Breast epithelium (tissue), 4 donors: ENCODE results near the gene PLA2G3. TPM values are rescaled to one million over a fixed set of nuclear protein-coding genes. Genes with fewer than 3 reads are reported as not detected.
"Not testable (repeated sequence)": the region's sequence is repeated elsewhere in the genome, so short reads cannot be mapped to it uniquely, and the experiment has no call there.

Experiments used
- DNase-seq, 2 donors: peaks; one replicate each; pipeline ENCODE4 v3.0.0-alpha.2; 2019; ENCODE audit warnings: low spot score in 2 of 2
- H3K27ac ChIP-seq, 2 donors: fragments of 200-600 bp; sonication (generic) in 1 of 2; one replicate each; pipeline ENCODE4 v1.5.1; 2016 to 2019; ENCODE audit warnings: mild to moderate bottlenecking in 1 of 2
- H3K27me3 ChIP-seq, 2 donors: fragments of 200-600 bp; sonication (generic) in 1 of 2; one replicate each; pipeline versions ENCODE4 v1.5.1 to v1.6.0; 2017 to 2019; ENCODE audit warnings: control low read depth in 1 of 2, mild to moderate bottlenecking in 1 of 2
- H3K36me3 ChIP-seq: fragments of 200-600 bp; one replicate; pipeline ENCODE4 v1.5.1; 2019
- H3K4me1 ChIP-seq, 2 donors: fragments of 200-600 bp; sonication (generic); one replicate each; pipeline ENCODE4 v1.5.1; 2016 to 2019; ENCODE audit warnings: control low read depth in 1 of 2
- H3K4me3 ChIP-seq, 3 donors: fragments of 200-600 bp; sonication (generic); 1 replicate in 2 of 3; 2 replicates in 1 of 3; pipeline ENCODE4 v1.5.1; 2016 to 2019; ENCODE audit warnings: mild to moderate bottlenecking in 3 of 3, moderate library complexity in 2 of 3
- H3K9me3 ChIP-seq, 2 donors: fragments of 200-600 bp; sonication (generic) in 1 of 2; one replicate each; pipeline ENCODE4 v1.5.1; 2016 to 2019; ENCODE audit warnings: control low read depth in 1 of 2
- CTCF ChIP-seq, 3 donors: fragments of 450-650 bp; IDR thresholded peaks; one replicate each; pipeline ENCODE4 v1.5.1; 2016 to 2017; ENCODE audit warnings: antibody characterized with exemption in 3 of 3, mild to moderate bottlenecking in 3 of 3, moderate library complexity in 3 of 3
- POLR2A ChIP-seq: fragments of 450-650 bp; IDR thresholded peaks from one replicate; pipeline ENCODE4 v1.6.1; 2016; ENCODE audit warnings: antibody characterized with exemption, mild to moderate bottlenecking, moderate library complexity
- POLR2AphosphoS5 ChIP-seq, 3 donors: sonication (generic); formaldehyde crosslinking; IDR thresholded peaks; one replicate each; pipeline ENCODE4 v1.6.1; 2017; ENCODE audit warnings: antibody characterized with exemption in 3 of 3
- intact Hi-C: fragments of 100-400 bp; cut with DNase I; formaldehyde crosslinking; loops from one replicate; pipeline ENCODE4 v1.15.1; 2023; ENCODE audit warnings: low total_unique reads
- total RNA-seq, 3 donors: library from RNA; depleted of rRNA; stranded (reverse); fragments of >200 nt; gene quantifications; one replicate each; pipeline ENCODE4 v1.1.0, GENCODE V29; 2016

Gene PLA2G3
- total RNA-seq, 3 donors from 2014 or later, result not detected

GRCh38 chr22:31099841-31100761, 40.2 kb downstream of the PLA2G3 start:
- Histone ChIP-seq H3K4me1 (peaks cover 0 to 4% of the 10 kb centered on the region in 2 donors), H3K36me3 (peaks cover 7% of the 10 kb centered on the region), H3K9me3 (no peaks in the 10 kb centered on the region), H3K27ac (peak overlapping the region in 1 of 2 donors; percentile 78), H3K27me3 (no peaks in the 10 kb centered on the region), H3K4me3 (no peak overlapping the region)
- intact Hi-C loops, result no loop called here
- no peak for DNase-seq
- no peak for TF ChIP-seq CTCF (IDR thresholded peaks at IDR 0.05)
- no peak for TF ChIP-seq POLR2A
- TF ChIP-seq POLR2AphosphoS5 (IDR thresholded peaks at IDR 0.05), result no peak

GRCh38 chr22:31099386-31099785, 40.9 kb downstream of the PLA2G3 start:
- H3K27me3 ChIP-seq, result no peaks in the 10 kb centered on the region
- intact Hi-C loops, result no loop called here
- H3K4me3 ChIP-seq, result no peak overlapping the region
- TF ChIP-seq CTCF (IDR thresholded peaks at IDR 0.05) (no peak), POLR2A (no peak), POLR2AphosphoS5 (IDR thresholded peaks at IDR 0.05) (no peak)
- H3K27ac ChIP-seq, result peak overlapping the region; percentile 36 to 78
- H3K36me3 ChIP-seq, result peaks cover 7% of the 10 kb centered on the region
- DNase-seq, result no peak
- no peaks in the 10 kb centered on the region for H3K9me3 ChIP-seq
- peaks cover 0 to 4% of the 10 kb centered on the region in 2 donors for H3K4me1 ChIP-seq

- Histone ChIP-seq H3K36me3 (peaks cover 7% of the 10 kb centered on the region), H3K4me1 (peaks cover 0 to 4% of the 10 kb centered on the region in 2 donors), H3K9me3 (no peaks in the 10 kb centered on the region), H3K27me3 (no peaks in the 10 kb centered on the region), H3K4me3 (no peak overlapping the region), H3K27ac (peak overlapping the region; percentile 36 to 78)
- DNase-seq, result no peak
- TF ChIP-seq CTCF (IDR thresholded peaks at IDR 0.05) (no peak), POLR2AphosphoS5 (IDR thresholded peaks at IDR 0.05) (no peak), POLR2A (no peak)
- intact Hi-C loops, result no loop called here
Measured at GRCh38 chr22:31098632-31099110, 41.6 kb downstream of the PLA2G3 start.

- Histone ChIP-seq H3K4me1 (peaks cover 0 to 4% of the 10 kb centered on the region in 2 donors), H3K4me3 (no peak overlapping the region), H3K27ac (peak overlapping the region; percentile 36 to 78), H3K9me3 (no peaks in the 10 kb centered on the region), H3K27me3 (no peaks in the 10 kb centered on the region), H3K36me3 (peaks cover 7% of the 10 kb centered on the region)
- no peak for DNase-seq
- TF ChIP-seq POLR2A, result no peak
- TF ChIP-seq POLR2AphosphoS5 (IDR thresholded peaks at IDR 0.05), result no peak
- no peak for TF ChIP-seq CTCF (IDR thresholded peaks at IDR 0.05)
- intact Hi-C loops, result no loop called here
Measured at GRCh38 chr22:31097941-31098631, 42.2 kb downstream of the PLA2G3 start.

- H3K27ac ChIP-seq, result peak overlapping the region in 1 of 2 donors; percentile 32
- H3K36me3 ChIP-seq, intact Hi-C loops, H3K27me3 ChIP-seq, DNase-seq, H3K4me1 ChIP-seq, H3K9me3 ChIP-seq, H3K4me3 ChIP-seq: not testable (repeated sequence)
Measured at GRCh38 chr22:31097539-31097938, 42.8 kb downstream of the PLA2G3 start.
